PC-9 (cell line): ENCODE data around the gene ALPK3.

ENCODE experiments used
- EZH2 ChIP-seq: fragments of 200-600 bp; sonication (generic); IDR thresholded peaks from 2 replicates; pipeline ENCODE4 v1.8.0; 2017; ENCODE audit warnings: antibody characterized with exemption, low read depth
- TF ChIP-seq, protein P1 (sequence below): fragments of 200-600 bp; sonication (generic); conservative IDR thresholded peaks from 2 replicates; pipeline ENCODE4 v1.6.1; 2017; ENCODE audit warnings: mixed run types, antibody characterized with exemption, mild to moderate bottlenecking, moderate library complexity

GRCh38 chr15:84844964-84845363 is 27.8 kb downstream of the ALPK3 start:
- TF ChIP-seq, protein P1, sequence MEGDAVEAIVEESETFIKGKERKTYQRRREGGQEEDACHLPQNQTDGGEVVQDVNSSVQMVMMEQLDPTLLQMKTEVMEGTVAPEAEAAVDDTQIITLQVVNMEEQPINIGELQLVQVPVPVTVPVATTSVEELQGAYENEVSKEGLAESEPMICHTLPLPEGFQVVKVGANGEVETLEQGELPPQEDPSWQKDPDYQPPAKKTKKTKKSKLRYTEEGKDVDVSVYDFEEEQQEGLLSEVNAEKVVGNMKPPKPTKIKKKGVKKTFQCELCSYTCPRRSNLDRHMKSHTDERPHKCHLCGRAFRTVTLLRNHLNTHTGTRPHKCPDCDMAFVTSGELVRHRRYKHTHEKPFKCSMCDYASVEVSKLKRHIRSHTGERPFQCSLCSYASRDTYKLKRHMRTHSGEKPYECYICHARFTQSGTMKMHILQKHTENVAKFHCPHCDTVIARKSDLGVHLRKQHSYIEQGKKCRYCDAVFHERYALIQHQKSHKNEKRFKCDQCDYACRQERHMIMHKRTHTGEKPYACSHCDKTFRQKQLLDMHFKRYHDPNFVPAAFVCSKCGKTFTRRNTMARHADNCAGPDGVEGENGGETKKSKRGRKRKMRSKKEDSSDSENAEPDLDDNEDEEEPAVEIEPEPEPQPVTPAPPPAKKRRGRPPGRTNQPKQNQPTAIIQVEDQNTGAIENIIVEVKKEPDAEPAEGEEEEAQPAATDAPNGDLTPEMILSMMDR: no peak
- no peak for TF ChIP-seq EZH2
